Activated CD8-positive, alpha-beta memory T cell treated with anti-CD3 and anti-CD28 coated beads, Interleukin-2, amount 50 U/mL, for 48 hours (primary cell): Measurements from ENCODE around the gene LRRC26.
"Not testable (repeated sequence)": the region's sequence is repeated elsewhere in the genome, so short reads cannot be mapped to it uniquely, and the experiment has no call there.

Experiments used
- DNase-seq: peaks from one replicate; pipeline ENCODE4 v3.0.0-alpha.2; 2020

LRRC26 gene

DNA sequence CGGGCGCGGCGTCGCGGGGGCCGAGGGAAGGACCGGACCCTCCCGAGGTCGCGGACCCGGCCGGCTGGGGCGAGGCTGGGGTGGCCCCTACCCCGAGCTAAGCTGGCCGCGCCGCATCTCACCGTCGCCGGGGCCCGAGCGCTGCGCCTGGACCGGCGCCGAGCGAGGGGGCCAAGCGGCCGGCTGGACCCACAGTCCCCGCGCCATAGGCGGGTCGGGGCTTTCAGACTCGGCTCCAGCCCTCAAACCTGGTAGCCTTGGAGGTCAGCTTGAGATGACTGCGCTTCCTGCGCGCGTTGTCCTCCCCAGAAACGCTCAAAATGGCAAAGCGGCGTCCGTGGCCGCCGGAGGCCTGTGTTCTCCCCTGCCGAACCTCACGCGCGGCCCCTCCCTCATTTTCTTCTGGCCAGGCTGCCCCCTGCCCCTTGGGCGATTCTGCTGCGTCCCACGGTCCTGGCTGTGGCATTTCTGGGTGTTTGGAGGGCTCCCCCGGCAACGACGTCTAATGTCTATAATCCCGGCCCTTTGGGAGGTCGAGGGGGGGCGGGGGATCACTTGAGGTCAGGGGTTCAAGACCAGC lies 39.6 kb downstream of the LRRC26 start:
- no peak for DNase-seq

DNA sequence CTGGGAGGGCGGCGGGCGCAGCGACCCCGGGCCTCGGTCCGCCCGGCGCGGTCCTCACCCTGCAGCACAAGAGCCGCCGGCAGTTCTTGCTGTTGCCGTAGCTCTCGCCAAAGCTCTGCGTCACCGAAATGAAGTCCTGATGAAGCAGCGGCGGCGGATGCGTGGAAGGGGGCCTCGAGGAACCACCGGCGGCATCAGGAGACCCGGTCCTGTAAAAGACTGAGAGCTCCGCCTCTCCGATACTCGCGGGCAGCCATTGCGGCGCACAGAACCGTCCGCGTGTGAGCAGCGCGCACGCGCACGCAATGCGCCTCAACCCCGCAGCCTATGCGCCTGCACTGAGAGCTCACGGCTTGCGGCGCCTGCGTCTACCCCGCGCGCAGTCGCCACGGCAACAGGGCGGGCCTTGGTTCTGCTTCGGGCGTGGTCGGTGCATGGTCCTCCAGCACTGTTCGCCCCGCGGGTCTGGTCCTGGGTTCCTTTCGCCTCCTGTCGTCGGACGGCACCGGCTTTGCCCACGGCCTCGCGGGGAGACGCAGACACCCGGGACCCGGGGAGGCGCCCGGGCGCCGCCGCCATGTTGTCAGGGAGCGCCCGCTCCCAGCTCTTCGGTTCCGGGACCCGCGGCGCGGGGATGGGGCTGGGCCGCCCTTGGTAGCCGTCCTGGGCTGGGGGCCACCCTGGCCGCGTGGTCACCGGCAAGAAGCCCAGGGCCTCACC lies 40.2 kb downstream of the LRRC26 start:
- peak; percentile 93 for DNase-seq

GRCh38 chr9:137128862-137129455 lies 40.9 kb downstream of the LRRC26 start:
- DNase-seq, result no peak

- DNase-seq, result no peak
Measured at GRCh38 chr9:137128158-137128861, 41.5 kb downstream of the LRRC26 start.

GRCh38 chr9:137127301-137128157 lies 42.3 kb downstream of the LRRC26 start:
- DNase-seq, result peak; percentile 56

- no peak for DNase-seq
Measured at GRCh38 chr9:137126786-137127185, 43.1 kb downstream of the LRRC26 start.

DNA sequence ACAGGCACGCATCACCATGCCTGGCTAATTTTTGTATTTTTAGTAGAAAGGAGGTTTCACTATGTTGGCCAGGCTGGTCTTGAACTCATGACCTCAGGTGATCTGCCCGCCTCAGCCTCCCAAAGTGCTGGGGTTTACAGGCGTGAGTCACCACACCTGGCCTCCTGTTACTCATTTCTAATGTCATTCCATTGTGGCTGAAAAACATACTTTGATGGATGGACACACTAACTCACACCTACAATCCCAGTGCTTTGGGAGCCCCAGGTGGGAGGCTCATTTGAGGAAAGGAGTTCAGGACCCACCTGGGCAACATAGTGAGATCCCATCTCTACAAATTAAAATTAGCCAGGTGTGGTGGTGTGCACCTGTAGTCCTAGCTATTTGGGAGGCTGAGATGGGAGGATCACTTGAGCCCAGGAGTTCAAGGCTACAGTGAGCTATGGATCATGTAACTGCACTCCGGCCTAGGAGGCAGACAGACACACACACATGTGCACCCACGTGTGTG lies 45.8 kb downstream of the LRRC26 start:
- not testable (repeated sequence) for DNase-seq

DNA sequence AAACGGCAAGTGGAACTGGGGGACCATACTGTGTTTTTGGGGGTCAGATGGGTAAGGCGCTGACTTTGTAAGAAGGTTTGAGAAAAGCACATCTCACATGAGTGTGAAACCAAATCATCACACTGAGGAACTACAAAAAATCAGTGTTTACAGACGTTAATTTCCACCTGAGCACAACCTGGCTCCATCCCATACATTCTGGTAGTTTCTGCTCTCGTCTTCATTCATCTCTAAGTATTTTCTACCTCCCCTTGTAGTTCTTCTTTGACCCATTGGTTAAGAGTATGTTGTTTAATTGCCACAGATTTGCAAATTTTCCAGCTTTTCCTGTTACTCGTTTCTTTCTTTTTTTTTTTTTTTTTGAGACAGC lies 46.4 kb downstream of the LRRC26 start:
- DNase-seq, result no peak

DNA sequence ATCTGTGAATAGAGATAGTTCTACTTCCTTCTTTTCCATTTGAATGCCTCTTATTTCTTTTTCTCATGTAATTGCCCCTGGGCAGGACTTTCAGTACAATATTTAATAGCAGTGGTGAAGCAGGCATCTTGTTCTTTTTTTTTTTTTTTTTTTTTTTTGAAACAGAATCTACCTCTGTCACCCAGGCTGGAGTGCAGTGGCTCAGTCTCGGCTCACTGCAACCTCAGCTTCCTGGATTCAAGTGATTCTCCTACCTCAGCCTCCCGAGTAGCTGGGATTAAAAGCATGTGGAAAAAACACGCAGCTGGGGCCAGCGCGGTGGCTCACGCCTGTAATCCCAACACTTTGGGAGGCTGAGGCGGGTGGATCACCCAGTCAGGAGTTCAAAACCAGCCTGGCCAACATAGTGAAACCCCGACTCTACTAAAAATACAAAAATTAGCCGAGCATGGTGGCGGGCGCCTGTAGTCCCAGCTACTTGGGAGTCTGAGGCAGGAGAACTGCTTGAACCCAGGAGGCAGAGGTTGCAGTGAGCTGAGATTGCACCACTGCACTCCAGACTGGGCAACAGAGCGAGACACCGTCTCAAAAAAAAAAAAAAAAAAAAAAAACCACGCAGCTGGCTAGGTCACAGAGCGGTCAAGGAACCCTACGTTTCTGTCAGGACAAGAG lies 46.9 kb downstream of the LRRC26 start:
- not testable (repeated sequence) for DNase-seq

GRCh38 chr9:137121927-137122795 lies 47.7 kb downstream of the LRRC26 start:
- DNase-seq, result not testable (repeated sequence)
